ENCODE results near the gene HENMT1. TPM values are rescaled to one million over a fixed set of nuclear protein-coding genes. Genes with fewer than 3 reads are reported as not detected.

The HENMT1 gene
- total RNA-seq, 1 experiment from 2014 or later: not detected

DNA sequence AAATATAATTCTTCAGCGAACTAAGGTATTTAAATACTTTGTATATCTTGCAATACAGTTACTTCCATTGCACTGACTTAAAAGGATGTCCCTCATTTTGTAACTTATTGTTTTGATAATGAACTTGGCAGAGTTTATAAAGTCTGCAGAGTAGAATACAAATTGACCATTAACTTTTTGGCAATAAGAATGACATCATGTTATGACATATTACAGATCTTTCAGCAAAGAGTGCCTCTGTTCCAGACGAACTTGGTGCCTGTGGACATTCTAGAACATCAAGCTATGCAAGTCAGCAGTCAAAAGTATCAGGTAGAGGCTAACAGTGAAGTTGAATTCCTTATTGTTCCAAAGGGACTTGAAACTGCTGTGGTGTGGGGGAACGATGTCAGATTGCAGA, 32.9 kb downstream of the HENMT1 start:
- Histone ChIP-seq H3K79me2 (ENCODE audit: insufficient read depth, low read length) (no peaks in the 10 kb centered on the region), H4K20me1 (ENCODE audit: insufficient read depth) (no peaks in the 10 kb centered on the region), H3K27me3 (ENCODE audit: insufficient read depth, low read length) (no peaks in the 10 kb centered on the region), H3K4me3 (replicated peaks in 1 of 2; ENCODE audit: low read depth in 1 of 2, low read length in 2 of 2) (no peak overlapping the region), H3K4me2 (ENCODE audit: low read length) (no peak overlapping the region), H3K27ac (ENCODE audit: low read depth, low read length) (no peak overlapping the region), H3K36me3 (ENCODE audit: control insufficient read depth in 1 of 2, insufficient read depth in 2 of 2, low read length in 2 of 2) (no peaks in the 10 kb centered on the region), H3K9me3 (ENCODE audit: control insufficient read depth in 1 of 2, insufficient read depth in 1 of 2, low read depth in 1 of 2, low read length in 2 of 2) (no peaks in the 10 kb centered on the region), H3K9me2 (ENCODE audit: insufficient read depth) (no peaks in the 10 kb centered on the region), H3K9ac (ENCODE audit: low read length) (no peak overlapping the region), H2AFZ (ENCODE audit: low read depth, low read length, poor library complexity, severe bottlenecking) (no peak overlapping the region), H3K4me1 (ENCODE audit: control insufficient read depth in 1 of 2, insufficient read depth in 2 of 2, low read length in 2 of 2) (no peaks in the 10 kb centered on the region)
- intact Hi-C loops (cut with micrococcal nuclease): no loop called here
- ChIA-PET RAD21 (ENCODE audit: low non-redundant PET in 1 of 2, low total read pairs in 2 of 2, uncharacterized antibody in 2 of 2, unreplicated experiment in 2 of 2) (no interaction called here), CTCF (no interaction called here), POLR2A (no interaction called here)
- TF ChIP-seq, protein P1, sequence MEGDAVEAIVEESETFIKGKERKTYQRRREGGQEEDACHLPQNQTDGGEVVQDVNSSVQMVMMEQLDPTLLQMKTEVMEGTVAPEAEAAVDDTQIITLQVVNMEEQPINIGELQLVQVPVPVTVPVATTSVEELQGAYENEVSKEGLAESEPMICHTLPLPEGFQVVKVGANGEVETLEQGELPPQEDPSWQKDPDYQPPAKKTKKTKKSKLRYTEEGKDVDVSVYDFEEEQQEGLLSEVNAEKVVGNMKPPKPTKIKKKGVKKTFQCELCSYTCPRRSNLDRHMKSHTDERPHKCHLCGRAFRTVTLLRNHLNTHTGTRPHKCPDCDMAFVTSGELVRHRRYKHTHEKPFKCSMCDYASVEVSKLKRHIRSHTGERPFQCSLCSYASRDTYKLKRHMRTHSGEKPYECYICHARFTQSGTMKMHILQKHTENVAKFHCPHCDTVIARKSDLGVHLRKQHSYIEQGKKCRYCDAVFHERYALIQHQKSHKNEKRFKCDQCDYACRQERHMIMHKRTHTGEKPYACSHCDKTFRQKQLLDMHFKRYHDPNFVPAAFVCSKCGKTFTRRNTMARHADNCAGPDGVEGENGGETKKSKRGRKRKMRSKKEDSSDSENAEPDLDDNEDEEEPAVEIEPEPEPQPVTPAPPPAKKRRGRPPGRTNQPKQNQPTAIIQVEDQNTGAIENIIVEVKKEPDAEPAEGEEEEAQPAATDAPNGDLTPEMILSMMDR (IDR thresholded peaks at IDR 0.05 in 2 of 3, conservative IDR thresholded peaks at IDR 0.05 in 1 of 3; ENCODE audit: borderline replicate concordance in 1 of 3, insufficient read depth in 1 of 3, low read depth in 2 of 3, low read length in 2 of 3): no peak
- TF ChIP-seq CEBPB (IDR thresholded peaks at IDR 0.05; ENCODE audit: low read depth): no peak
- DNase-seq (ENCODE audit: low read depth, low spot score): no peak
- ATAC-seq: no peak
- BruUV-seq (replicated peaks): no TSS peak

DNA sequence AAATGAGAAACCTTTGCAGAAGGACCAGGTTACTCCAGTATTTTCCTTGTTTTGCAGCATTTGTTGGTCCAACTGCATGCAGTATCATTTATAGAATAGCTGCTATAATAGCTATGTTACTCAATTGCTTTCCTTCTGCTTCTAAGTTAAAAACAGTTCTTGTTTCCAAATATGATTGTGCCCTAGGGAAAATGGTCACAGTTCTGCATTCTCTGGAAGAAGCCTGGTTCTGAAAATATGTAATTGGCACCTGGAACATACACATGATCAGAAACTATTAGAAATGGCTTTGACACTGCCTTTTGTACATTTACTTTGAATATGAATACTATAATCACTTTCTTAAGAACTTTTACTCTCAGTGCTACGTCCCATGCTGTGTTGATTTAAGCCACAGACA, 33.6 kb downstream of the HENMT1 start:
- ChIA-PET CTCF (no interaction called here), POLR2A (no interaction called here), RAD21 (ENCODE audit: low non-redundant PET in 1 of 2, low total read pairs in 2 of 2, uncharacterized antibody in 2 of 2, unreplicated experiment in 2 of 2) (no interaction called here)
- Histone ChIP-seq H3K4me2 (ENCODE audit: low read length) (no peak overlapping the region), H3K27me3 (ENCODE audit: insufficient read depth, low read length) (no peaks in the 10 kb centered on the region), H3K79me2 (ENCODE audit: insufficient read depth, low read length) (no peaks in the 10 kb centered on the region), H3K4me1 (ENCODE audit: control insufficient read depth in 1 of 2, insufficient read depth in 2 of 2, low read length in 2 of 2) (no peaks in the 10 kb centered on the region), H4K20me1 (ENCODE audit: insufficient read depth) (no peaks in the 10 kb centered on the region), H3K4me3 (replicated peaks in 1 of 2; ENCODE audit: low read depth in 1 of 2, low read length in 2 of 2) (no peak overlapping the region), H3K36me3 (ENCODE audit: control insufficient read depth in 1 of 2, insufficient read depth in 2 of 2, low read length in 2 of 2) (no peaks in the 10 kb centered on the region), H2AFZ (ENCODE audit: low read depth, low read length, poor library complexity, severe bottlenecking) (no peak overlapping the region), H3K9me3 (ENCODE audit: control insufficient read depth in 1 of 2, insufficient read depth in 1 of 2, low read depth in 1 of 2, low read length in 2 of 2) (no peaks in the 10 kb centered on the region), H3K27ac (ENCODE audit: low read depth, low read length) (no peak overlapping the region), H3K9ac (ENCODE audit: low read length) (no peak overlapping the region), H3K9me2 (ENCODE audit: insufficient read depth) (no peaks in the 10 kb centered on the region)
- intact Hi-C loops (cut with micrococcal nuclease): no loop called here
- BruUV-seq (replicated peaks): no TSS peak
- no peak for ATAC-seq
- DNase-seq (ENCODE audit: low read depth, low spot score): no peak
- no peak for TF ChIP-seq YY1 (IDR thresholded peaks at IDR 0.05; ENCODE audit: extremely low read depth, insufficient replicate concordance, low read depth, low read length)
- TF ChIP-seq POLR2AphosphoS5 (IDR thresholded peaks at IDR 0.05; ENCODE audit: low read depth, low read length): no peak
- TF ChIP-seq CBX3 (IDR thresholded peaks at IDR 0.05; ENCODE audit: low read depth): no peak
- TF ChIP-seq POLR2A (IDR thresholded peaks at IDR 0.05; ENCODE audit: borderline replicate concordance, extremely low read depth, insufficient read depth, insufficient read length): no peak
- no peak for TF ChIP-seq EZH2 (IDR thresholded peaks at IDR 0.05)
- TF ChIP-seq FOSL1 (IDR thresholded peaks at IDR 0.05; ENCODE audit: low read depth): no peak
- TF ChIP-seq, protein P2, sequence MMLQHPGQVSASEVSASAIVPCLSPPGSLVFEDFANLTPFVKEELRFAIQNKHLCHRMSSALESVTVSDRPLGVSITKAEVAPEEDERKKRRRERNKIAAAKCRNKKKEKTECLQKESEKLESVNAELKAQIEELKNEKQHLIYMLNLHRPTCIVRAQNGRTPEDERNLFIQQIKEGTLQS (IDR thresholded peaks at IDR 0.05): no peak
- no peak for TF ChIP-seq ELF1 (IDR thresholded peaks at IDR 0.05; ENCODE audit: borderline replicate concordance, low read depth)
- no peak for TF ChIP-seq TCF7L2 (IDR thresholded peaks at IDR 0.05; ENCODE audit: borderline replicate concordance, extremely low read depth, insufficient read depth, insufficient read length)
- TF ChIP-seq SRF (IDR thresholded peaks at IDR 0.05; ENCODE audit: low read depth): no peak
- TF ChIP-seq JUND (IDR thresholded peaks at IDR 0.05): no peak
- no peak for TF ChIP-seq SP1 (IDR thresholded peaks at IDR 0.05; ENCODE audit: low read depth)
- TF ChIP-seq ZFX (IDR thresholded peaks at IDR 0.05): no peak
- TF ChIP-seq ZNF274 (IDR thresholded peaks at IDR 0.05; ENCODE audit: low read depth, low read length): no peak
